Ovary (tissue), 3 donors: ENCODE data around the gene TGM2.

Experiments used
- POLR2A ChIP-seq: fragments of 450-650 bp; IDR thresholded peaks from one replicate; pipeline ENCODE4 v1.6.1; 2017; ENCODE audit warnings: antibody characterized with exemption, mild to moderate bottlenecking, moderate library complexity
- TF ChIP-seq, protein P1 (sequence below), 3 donors: fragments of 450-650 bp in 2 of 3; fragments of 200-600 bp in 1 of 3; IDR thresholded peaks; one replicate each; pipeline versions ENCODE4 v1.5.1 to v1.8.0; 2016 to 2022; ENCODE audit warnings: antibody characterized with exemption in 3 of 3, mild to moderate bottlenecking in 1 of 3
- donor health status: DM: no; HTN: no; CAD: no.

DNA sequence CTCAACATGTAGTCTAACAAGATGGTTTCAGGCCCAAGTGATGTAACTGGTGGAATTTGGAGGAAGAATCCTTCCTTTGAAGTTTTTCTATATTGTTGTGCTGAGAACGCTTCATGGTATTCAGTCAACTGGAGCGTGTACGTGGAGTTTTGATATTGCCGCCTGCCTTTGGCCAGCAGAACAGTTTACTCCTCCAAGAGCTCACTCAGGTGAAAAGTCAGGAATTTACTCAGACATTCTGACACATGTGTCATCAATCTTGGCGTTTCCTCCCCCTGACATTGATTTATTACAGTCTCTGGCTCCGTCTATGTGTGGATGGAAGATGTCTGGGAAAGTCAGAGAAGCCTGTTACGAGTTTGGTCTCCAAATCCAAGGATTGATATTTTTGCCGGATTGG is 19.0 kb upstream of the TGM2 start:
- TF ChIP-seq, protein P1, sequence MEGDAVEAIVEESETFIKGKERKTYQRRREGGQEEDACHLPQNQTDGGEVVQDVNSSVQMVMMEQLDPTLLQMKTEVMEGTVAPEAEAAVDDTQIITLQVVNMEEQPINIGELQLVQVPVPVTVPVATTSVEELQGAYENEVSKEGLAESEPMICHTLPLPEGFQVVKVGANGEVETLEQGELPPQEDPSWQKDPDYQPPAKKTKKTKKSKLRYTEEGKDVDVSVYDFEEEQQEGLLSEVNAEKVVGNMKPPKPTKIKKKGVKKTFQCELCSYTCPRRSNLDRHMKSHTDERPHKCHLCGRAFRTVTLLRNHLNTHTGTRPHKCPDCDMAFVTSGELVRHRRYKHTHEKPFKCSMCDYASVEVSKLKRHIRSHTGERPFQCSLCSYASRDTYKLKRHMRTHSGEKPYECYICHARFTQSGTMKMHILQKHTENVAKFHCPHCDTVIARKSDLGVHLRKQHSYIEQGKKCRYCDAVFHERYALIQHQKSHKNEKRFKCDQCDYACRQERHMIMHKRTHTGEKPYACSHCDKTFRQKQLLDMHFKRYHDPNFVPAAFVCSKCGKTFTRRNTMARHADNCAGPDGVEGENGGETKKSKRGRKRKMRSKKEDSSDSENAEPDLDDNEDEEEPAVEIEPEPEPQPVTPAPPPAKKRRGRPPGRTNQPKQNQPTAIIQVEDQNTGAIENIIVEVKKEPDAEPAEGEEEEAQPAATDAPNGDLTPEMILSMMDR (IDR thresholded peaks at IDR 0.05) = no peak
- no peak for TF ChIP-seq POLR2A
